ENCODE data around the gene SNRNP48. TPM values are rescaled to one million over a fixed set of nuclear protein-coding genes. Genes with fewer than 3 reads are reported as not detected.

Gene SNRNP48
- total and polyA plus RNA-seq, 4 experiments from 2014 or later = 5.4 to 24.4 (median 17.5) TPM

- POLR2A ChIA-PET (ENCODE audit: partially characterized antibody) = no interaction called here
- CTCF ChIA-PET (ENCODE audit: partially characterized antibody) = no interaction called here
These were observed 30.2 kb upstream of the SNRNP48 start for GRCh38 chr6:7559651-7560385.

GRCh38 chr6:7561153-7561964, 28.6 kb upstream of the SNRNP48 start:
- no peak for DNase-seq
- intact Hi-C loops (cut with micrococcal nuclease) = no loop called here
- Mint-ChIP-seq H3K36me3 (no peaks in the 10 kb centered on the region), H3K27ac (no peak overlapping the region), H3K4me1 (no peaks in the 10 kb centered on the region), H3K4me3 (no peak overlapping the region), H3K27me3 (peaks cover 35 to 38% of the 10 kb centered on the region in 2 donors), H3K9me3 (no peaks in the 10 kb centered on the region)
- POLR2A ChIA-PET (ENCODE audit: partially characterized antibody) = no interaction called here
- H3K4me1 ChIP-seq (ENCODE audit: insufficient read depth, low read length) = no peaks in the 10 kb centered on the region
- H3K36me3 ChIP-seq (ENCODE audit: insufficient read depth, low read length) = no peaks in the 10 kb centered on the region
- CTCF ChIA-PET (ENCODE audit: partially characterized antibody) = no interaction called here
- H3K4me3 ChIP-seq (ENCODE audit: low read length in 2 of 2) = no peak overlapping the region
- H3K27ac ChIP-seq (ENCODE audit: low read depth, low read length) = no peak overlapping the region
- H3K9me3 ChIP-seq (ENCODE audit: control insufficient read depth in 1 of 2, low read length in 2 of 2) = no peaks in the 10 kb centered on the region
- H3K27me3 ChIP-seq (ENCODE audit: insufficient read depth, low read length) = no peaks in the 10 kb centered on the region

More at GRCh38 chr6:7559651-7560385, 30.2 kb upstream of the SNRNP48 start:
- Histone ChIP-seq H3K9me3 (ENCODE audit: control insufficient read depth in 1 of 2, low read length in 2 of 2) (no peaks in the 10 kb centered on the region), H3K4me1 (ENCODE audit: insufficient read depth, low read length) (no peaks in the 10 kb centered on the region), H3K4me3 (ENCODE audit: low read length in 2 of 2) (no peak overlapping the region), H3K27ac (ENCODE audit: low read depth, low read length) (no peak overlapping the region), H3K27me3 (ENCODE audit: insufficient read depth, low read length) (no peaks in the 10 kb centered on the region), H3K36me3 (ENCODE audit: insufficient read depth, low read length) (no peaks in the 10 kb centered on the region)
- Mint-ChIP-seq H3K4me3 (no peak overlapping the region), H3K27me3 (peaks cover 33 to 39% of the 10 kb centered on the region in 2 donors), H3K9me3 (no peaks in the 10 kb centered on the region), H3K27ac (no peak overlapping the region), H3K36me3 (no peaks in the 10 kb centered on the region), H3K4me1 (no peaks in the 10 kb centered on the region)
- DNase-seq = no peak
- intact Hi-C loops (cut with micrococcal nuclease) = no loop called here

DNA sequence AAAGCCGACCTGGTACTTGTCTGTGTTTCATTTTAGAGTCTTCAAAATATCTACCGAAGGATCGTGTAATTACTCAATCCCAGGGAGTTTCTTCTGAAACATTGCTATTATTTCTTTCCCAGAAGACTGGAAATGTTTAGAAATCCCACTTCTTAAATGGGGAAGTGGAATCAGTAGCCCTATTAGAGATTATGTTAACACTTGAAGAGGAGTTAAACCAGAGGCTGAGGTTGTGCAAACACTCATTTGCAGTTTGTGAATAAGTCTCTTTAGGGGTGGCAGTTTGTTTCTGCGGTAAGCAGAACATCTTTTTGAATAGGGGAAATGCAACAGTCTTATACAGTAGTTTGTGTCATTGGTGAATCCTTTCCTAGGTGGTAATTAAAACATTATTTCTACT, 27.2 kb upstream of the SNRNP48 start:
- intact Hi-C loops (cut with micrococcal nuclease) = no loop called here
- ChIA-PET CTCF (ENCODE audit: partially characterized antibody) (no interaction called here), POLR2A (ENCODE audit: partially characterized antibody) (no interaction called here)
- Mint-ChIP-seq H3K27ac (no peak overlapping the region), H3K27me3 (peaks cover 33 to 35% of the 10 kb centered on the region in 2 donors), H3K36me3 (no peaks in the 10 kb centered on the region), H3K4me1 (no peaks in the 10 kb centered on the region), H3K9me3 (no peaks in the 10 kb centered on the region), H3K4me3 (no peak overlapping the region)
- Histone ChIP-seq H3K4me3 (ENCODE audit: low read length in 2 of 2) (no peak overlapping the region), H3K27me3 (ENCODE audit: insufficient read depth, low read length) (no peaks in the 10 kb centered on the region), H3K9me3 (ENCODE audit: control insufficient read depth in 1 of 2, low read length in 2 of 2) (no peaks in the 10 kb centered on the region), H3K27ac (ENCODE audit: low read depth, low read length) (no peak overlapping the region), H3K36me3 (ENCODE audit: insufficient read depth, low read length) (no peaks in the 10 kb centered on the region), H3K4me1 (ENCODE audit: insufficient read depth, low read length) (no peaks in the 10 kb centered on the region)
- DNase-seq = no peak

- DNase-seq = no peak
- Histone ChIP-seq H3K27ac (ENCODE audit: low read depth, low read length) (no peak overlapping the region), H3K4me1 (ENCODE audit: insufficient read depth, low read length) (no peaks in the 10 kb centered on the region), H3K36me3 (ENCODE audit: insufficient read depth, low read length) (no peaks in the 10 kb centered on the region), H3K9me3 (ENCODE audit: control insufficient read depth in 1 of 2, low read length in 2 of 2) (no peaks in the 10 kb centered on the region), H3K4me3 (ENCODE audit: low read length in 2 of 2) (no peak overlapping the region), H3K27me3 (ENCODE audit: insufficient read depth, low read length) (no peaks in the 10 kb centered on the region)
- Mint-ChIP-seq H3K9me3 (no peaks in the 10 kb centered on the region), H3K4me3 (no peak overlapping the region), H3K27me3 (peaks cover 33 to 34% of the 10 kb centered on the region in 2 donors), H3K36me3 (no peaks in the 10 kb centered on the region), H3K27ac (no peak overlapping the region), H3K4me1 (no peaks in the 10 kb centered on the region)
- ChIA-PET CTCF (ENCODE audit: partially characterized antibody) (no interaction called here), POLR2A (ENCODE audit: partially characterized antibody) (no interaction called here)
- intact Hi-C loops (cut with micrococcal nuclease) = no loop called here
These were observed 23.9 kb upstream of the SNRNP48 start for GRCh38 chr6:7566107-7566506.

DNA sequence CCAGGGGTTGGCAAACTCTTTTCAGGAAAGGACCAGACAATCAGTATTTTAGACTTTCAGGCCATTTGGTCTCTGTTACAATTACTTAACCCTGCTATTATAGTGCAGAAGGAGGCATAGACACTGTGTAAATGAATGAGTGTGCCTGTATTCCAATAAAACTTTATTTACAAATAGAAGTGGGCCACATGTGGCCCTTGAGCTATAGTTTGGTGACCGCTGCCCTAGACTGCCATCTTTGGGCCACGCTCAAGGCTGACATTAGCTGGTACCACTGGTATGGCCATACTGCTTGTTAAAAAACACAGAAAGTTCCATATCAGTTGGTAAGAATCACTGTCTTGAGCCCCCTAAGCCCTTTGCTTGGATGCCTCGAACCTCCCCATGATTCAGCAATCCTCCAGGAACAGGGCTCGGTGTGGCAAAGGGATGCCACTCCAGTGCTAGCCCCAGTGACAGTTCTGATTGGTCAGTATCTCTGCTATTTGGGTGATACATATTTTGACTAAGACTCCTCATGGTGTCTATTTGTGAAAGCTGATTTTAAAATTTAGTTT, 23.3 kb upstream of the SNRNP48 start:
- Mint-ChIP-seq H3K4me3 (no peak overlapping the region), H3K27me3 (peaks cover 28 to 30% of the 10 kb centered on the region in 2 donors), H3K4me1 (no peaks in the 10 kb centered on the region), H3K27ac (no peak overlapping the region), H3K36me3 (no peaks in the 10 kb centered on the region), H3K9me3 (no peaks in the 10 kb centered on the region)
- POLR2A ChIA-PET (ENCODE audit: partially characterized antibody) = no interaction called here
- intact Hi-C loops (cut with micrococcal nuclease) = no loop called here
- no peak overlapping the region for H3K4me3 ChIP-seq (ENCODE audit: low read length in 2 of 2)
- no peak overlapping the region for H3K27ac ChIP-seq (ENCODE audit: low read depth, low read length)
- H3K9me3 ChIP-seq (ENCODE audit: control insufficient read depth in 1 of 2, low read length in 2 of 2) = no peaks in the 10 kb centered on the region
- no peaks in the 10 kb centered on the region for H3K4me1 ChIP-seq (ENCODE audit: insufficient read depth, low read length)
- CTCF ChIA-PET (ENCODE audit: partially characterized antibody) = no interaction called here
- DNase-seq = no peak
- no peaks in the 10 kb centered on the region for H3K36me3 ChIP-seq (ENCODE audit: insufficient read depth, low read length)
- H3K27me3 ChIP-seq (ENCODE audit: insufficient read depth, low read length) = no peaks in the 10 kb centered on the region

- peaks cover 25 to 28% of the 10 kb centered on the region in 2 donors for H3K27me3 Mint-ChIP-seq
- H3K4me1 ChIP-seq (ENCODE audit: insufficient read depth, low read length) = no peaks in the 10 kb centered on the region
- H3K4me1 Mint-ChIP-seq = no peaks in the 10 kb centered on the region
- H3K36me3 Mint-ChIP-seq = no peaks in the 10 kb centered on the region
- intact Hi-C loops (cut with micrococcal nuclease) = no loop called here
- H3K4me3 ChIP-seq (ENCODE audit: low read length in 2 of 2) = no peak overlapping the region
- POLR2A ChIA-PET (ENCODE audit: partially characterized antibody) = no interaction called here
- no peak for DNase-seq
- H3K9me3 ChIP-seq (ENCODE audit: control insufficient read depth in 1 of 2, low read length in 2 of 2) = no peaks in the 10 kb centered on the region
- no peak overlapping the region for H3K27ac Mint-ChIP-seq
- H3K27me3 ChIP-seq (ENCODE audit: insufficient read depth, low read length) = no peaks in the 10 kb centered on the region
- H3K4me3 Mint-ChIP-seq = no peak overlapping the region
- H3K27ac ChIP-seq (ENCODE audit: low read depth, low read length) = no peak overlapping the region
- CTCF ChIA-PET (ENCODE audit: partially characterized antibody) = no interaction called here
- no peaks in the 10 kb centered on the region for H3K9me3 Mint-ChIP-seq
- H3K36me3 ChIP-seq (ENCODE audit: insufficient read depth, low read length) = no peaks in the 10 kb centered on the region
These were observed 22.0 kb upstream of the SNRNP48 start for GRCh38 chr6:7568021-7568420.

GRCh38 chr6:7569082-7569481, 20.9 kb upstream of the SNRNP48 start:
- H3K4me1 ChIP-seq (ENCODE audit: insufficient read depth, low read length) = no peaks in the 10 kb centered on the region
- H3K4me3 ChIP-seq (ENCODE audit: low read length in 2 of 2) = no peak overlapping the region
- no peaks in the 10 kb centered on the region for H3K36me3 ChIP-seq (ENCODE audit: insufficient read depth, low read length)
- POLR2A ChIA-PET (ENCODE audit: partially characterized antibody) = no interaction called here
- CTCF ChIA-PET (ENCODE audit: partially characterized antibody) = no interaction called here
- no peaks in the 10 kb centered on the region for H3K9me3 ChIP-seq (ENCODE audit: control insufficient read depth in 1 of 2, low read length in 2 of 2)
- H3K27me3 ChIP-seq (ENCODE audit: insufficient read depth, low read length) = no peaks in the 10 kb centered on the region
- Mint-ChIP-seq H3K4me3 (no peak overlapping the region), H3K4me1 (no peaks in the 10 kb centered on the region), H3K36me3 (no peaks in the 10 kb centered on the region), H3K9me3 (no peaks in the 10 kb centered on the region), H3K27me3 (peaks cover 19 to 21% of the 10 kb centered on the region in 2 donors), H3K27ac (no peak overlapping the region)
- DNase-seq = no peak
- intact Hi-C loops (cut with micrococcal nuclease) = no loop called here
- no peak overlapping the region for H3K27ac ChIP-seq (ENCODE audit: low read depth, low read length)
